GM18502 (cell line): Measurements from ENCODE around the gene SEPHS1.
A peak's percentile ranks its signal among the peaks of the same experiment; 100 is the strongest.
"Not testable (repeated sequence)": the region's sequence is repeated elsewhere in the genome, so short reads cannot be mapped to it uniquely, and the experiment has no call there.

Experiments
- ATAC-seq: cut with Tn5 transposase; IDR thresholded peaks from one replicate; pipeline ENCODE4 v1.9.1; 2021; ENCODE audit warnings: mild to moderate bottlenecking; ENCODE audit not compliant: unreplicated experiment, poor library complexity

Gene SEPHS1

GRCh38 chr10:13348216-13349017 is at the start of gene SEPHS1:
TSS of gene SEPHS1 (minus strand) at chr10:13348293. CDS start at chr10:13344950, 3,343 bp downstream.
- peak; percentile 56 for ATAC-seq

- ATAC-seq = no peak
Observed at GRCh38 chr10:13397052-13397451, 49.0 kb upstream of the SEPHS1 start.

GRCh38 chr10:13396369-13396768 is 48.3 kb upstream of the SEPHS1 start:
- ATAC-seq = no peak

GRCh38 chr10:13395540-13395939 is 47.4 kb upstream of the SEPHS1 start:
- no peak for ATAC-seq

GRCh38 chr10:13393640-13394039 is 45.5 kb upstream of the SEPHS1 start:
- ATAC-seq = no peak

GRCh38 chr10:13392701-13393100 is 44.6 kb upstream of the SEPHS1 start:
- no peak for ATAC-seq

GRCh38 chr10:13390604-13391522 is 42.8 kb upstream of the SEPHS1 start:
- ATAC-seq = no peak

GRCh38 chr10:13388478-13389230 is 40.6 kb upstream of the SEPHS1 start:
- no peak for ATAC-seq

GRCh38 chr10:13386021-13386420 is 37.9 kb upstream of the SEPHS1 start:
- ATAC-seq = no peak

GRCh38 chr10:13383399-13383761 is 35.3 kb upstream of the SEPHS1 start:
- ATAC-seq = no peak

GRCh38 chr10:13382703-13383398 is 34.8 kb upstream of the SEPHS1 start:
- no peak for ATAC-seq

GRCh38 chr10:13379061-13379460 is 31.0 kb upstream of the SEPHS1 start:
- not testable (repeated sequence) for ATAC-seq

- ATAC-seq = no peak
Observed at GRCh38 chr10:13376746-13377145, 28.7 kb upstream of the SEPHS1 start.

GRCh38 chr10:13376297-13376696 is 28.2 kb upstream of the SEPHS1 start:
- no peak for ATAC-seq

- no peak for ATAC-seq
Observed at GRCh38 chr10:13375791-13376190, 27.7 kb upstream of the SEPHS1 start.

GRCh38 chr10:13373644-13374043 is 25.6 kb upstream of the SEPHS1 start:
- no peak for ATAC-seq

- no peak for ATAC-seq
Observed at GRCh38 chr10:13372524-13372923, 24.4 kb upstream of the SEPHS1 start.

GRCh38 chr10:13371897-13372470 is 23.9 kb upstream of the SEPHS1 start:
- no peak for ATAC-seq

GRCh38 chr10:13366891-13367290 is 18.8 kb upstream of the SEPHS1 start:
- no peak for ATAC-seq

- no peak for ATAC-seq
Observed at GRCh38 chr10:13365831-13366230, 17.7 kb upstream of the SEPHS1 start.
